Measurements from ENCODE around the gene NDUFA12.
"Not testable (repeated sequence)": the region's sequence is repeated elsewhere in the genome, so short reads cannot be mapped to it uniquely, and the experiment has no call there.

The NDUFA12 gene
- 16.9 to 42.8 (median 33.9) reads per million in 18 experiments for total RNA-seq

DNA sequence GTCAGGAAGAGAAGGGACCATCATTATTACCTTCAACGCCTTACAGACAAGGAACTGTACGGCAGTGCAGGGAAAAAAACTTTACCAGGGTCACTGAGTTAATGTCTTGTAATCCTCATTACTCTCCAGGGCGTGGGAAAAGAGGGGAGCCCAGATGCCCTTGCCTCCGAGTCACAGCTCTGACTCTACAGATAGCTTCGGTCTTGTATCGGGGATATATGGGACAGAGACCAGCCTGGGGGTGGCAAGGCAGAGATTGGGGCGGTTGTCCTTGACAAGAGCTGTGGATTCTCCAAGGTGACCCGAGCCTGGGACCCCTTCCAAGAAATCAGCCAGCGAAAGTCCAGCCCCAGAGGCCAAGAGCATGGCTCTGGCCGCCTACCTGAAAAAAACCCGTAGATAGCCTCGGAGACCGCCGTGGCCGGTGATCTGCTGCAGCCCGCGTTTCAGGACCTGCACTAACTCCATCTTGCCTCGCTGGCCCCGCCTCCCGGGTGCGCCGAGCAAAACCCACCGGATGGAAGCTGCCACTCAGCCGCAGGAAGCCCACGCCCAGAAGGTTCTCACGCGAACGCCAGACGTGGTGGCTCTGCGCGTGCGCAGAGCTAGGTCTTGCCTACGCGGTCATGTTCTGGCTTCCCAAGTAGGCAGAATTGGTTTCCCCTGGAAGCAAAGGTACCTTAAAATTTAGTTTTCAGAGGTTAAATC is at the start of gene NDUFA12:
TSS of gene NDUFA12 (minus strand) at position 485 of the 708 bp plus-strand sequence. CDS start at position 468, 17 bp downstream.
- DNase-seq: peak; percentile 96 to 99

DNA sequence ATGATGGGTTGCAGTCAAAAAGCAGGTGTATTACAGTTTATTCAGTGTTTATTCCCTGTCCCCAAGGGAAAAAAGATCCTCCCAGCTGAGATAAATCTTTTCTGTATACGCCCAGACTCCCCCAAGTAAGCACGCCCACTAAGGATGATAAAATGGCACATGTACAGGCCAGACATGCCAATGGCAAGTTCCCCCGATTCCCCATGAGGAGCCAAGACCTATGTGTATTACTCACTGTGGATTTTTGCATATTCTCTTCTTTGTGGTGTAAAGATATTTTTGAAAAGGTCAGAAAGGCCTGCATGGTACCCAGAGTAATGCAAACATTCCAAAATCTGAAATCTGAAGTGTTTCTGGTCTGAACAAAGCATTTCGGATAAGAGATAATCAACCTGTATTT is 47.7 kb upstream of the NDUFA12 start:
- DNase-seq: no peak

DNA sequence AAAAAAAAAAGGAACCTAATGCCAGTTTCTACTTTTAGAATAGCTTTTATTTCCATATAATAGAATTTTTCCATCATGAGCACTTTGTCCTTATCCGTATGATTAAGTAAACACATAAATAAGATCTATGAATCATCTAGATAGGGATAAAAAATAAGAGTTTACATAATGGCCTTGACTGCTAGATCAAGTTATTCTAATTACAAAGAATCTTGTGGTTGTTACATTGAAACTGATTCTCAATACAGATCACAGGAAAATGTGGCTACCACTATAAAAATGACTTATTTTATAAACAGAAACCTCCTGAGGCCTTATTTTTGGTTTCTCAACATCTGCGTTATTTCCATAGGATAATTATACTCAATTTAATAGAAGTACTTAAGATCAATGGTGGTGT is 34.4 kb upstream of the NDUFA12 start:
- no peak for DNase-seq

DNA sequence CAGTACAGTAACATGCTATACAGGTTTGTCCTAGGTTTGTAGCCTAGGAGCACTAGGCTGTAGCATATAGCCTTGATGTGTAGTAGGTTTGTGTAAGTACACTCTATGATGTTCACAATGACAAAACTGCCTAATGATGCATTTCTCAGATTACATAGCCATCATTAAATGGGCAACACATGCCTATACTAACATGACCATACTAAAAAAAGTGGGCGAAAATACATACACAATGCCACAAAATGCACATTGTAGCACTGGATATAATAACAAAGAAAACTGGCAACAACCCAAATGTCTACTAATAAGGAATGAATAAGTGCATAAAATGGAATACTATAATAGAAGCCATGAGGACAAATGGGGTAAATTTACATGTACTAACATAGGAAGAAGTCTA is 31.3 kb upstream of the NDUFA12 start:
- no peak for DNase-seq

DNA sequence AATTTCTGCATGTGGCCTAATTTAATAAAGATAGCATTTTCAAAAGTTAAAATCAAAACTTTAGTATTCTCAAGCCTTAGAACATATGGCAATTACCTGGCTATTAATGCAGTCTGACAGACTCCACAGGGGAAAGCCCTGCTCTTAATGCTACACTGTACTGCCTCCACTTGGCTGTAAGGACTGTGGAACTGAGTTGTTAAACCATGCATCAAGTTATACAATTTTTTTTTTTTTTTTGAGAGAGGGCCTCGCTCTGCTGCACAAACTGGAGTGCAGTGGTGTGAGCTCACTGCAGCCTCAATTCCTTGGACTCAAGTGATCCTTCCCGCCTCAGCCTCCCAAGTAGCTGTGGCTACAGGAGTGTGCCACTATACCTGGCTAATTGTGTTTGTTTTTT is 19.0 kb upstream of the NDUFA12 start:
- no peak for DNase-seq

DNA sequence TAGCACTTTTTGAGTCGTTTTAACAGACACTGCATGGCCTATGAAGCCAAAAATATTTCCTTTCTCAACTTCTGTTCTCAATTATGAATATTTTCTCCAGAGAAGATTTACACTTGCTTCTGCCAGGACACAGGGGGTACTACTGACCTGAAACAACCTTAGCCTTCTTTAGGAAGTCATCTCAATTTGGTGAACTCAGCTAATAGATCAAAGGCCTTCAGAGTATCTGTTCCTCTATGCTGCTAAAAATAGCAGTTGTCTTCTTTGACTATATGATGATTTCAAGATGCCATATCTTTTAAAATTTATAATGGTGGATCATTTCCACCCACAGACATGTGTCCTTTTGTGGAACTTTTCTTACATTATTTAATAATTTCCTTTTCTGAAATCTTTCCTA is 14.0 kb upstream of the NDUFA12 start:
- DNase-seq: no peak

DNA sequence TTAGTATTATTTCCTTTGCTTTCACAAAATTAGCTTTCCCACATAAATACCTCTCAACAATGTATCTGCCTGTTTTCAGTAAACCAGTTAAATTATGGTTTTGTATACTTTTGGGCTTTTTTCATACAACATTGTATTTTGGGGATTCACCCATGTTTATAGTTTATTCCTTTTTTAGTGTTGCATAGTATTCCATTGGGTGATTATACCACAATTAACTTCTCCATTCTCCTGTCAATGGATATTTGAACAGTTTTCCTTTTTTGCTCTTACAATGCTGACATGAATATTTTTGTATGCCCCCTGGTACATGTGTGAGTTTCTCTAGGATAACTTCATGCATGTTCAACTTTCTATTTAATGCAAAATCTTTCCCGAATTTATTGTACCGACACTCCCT is 12.6 kb upstream of the NDUFA12 start:
- no peak for DNase-seq

DNA sequence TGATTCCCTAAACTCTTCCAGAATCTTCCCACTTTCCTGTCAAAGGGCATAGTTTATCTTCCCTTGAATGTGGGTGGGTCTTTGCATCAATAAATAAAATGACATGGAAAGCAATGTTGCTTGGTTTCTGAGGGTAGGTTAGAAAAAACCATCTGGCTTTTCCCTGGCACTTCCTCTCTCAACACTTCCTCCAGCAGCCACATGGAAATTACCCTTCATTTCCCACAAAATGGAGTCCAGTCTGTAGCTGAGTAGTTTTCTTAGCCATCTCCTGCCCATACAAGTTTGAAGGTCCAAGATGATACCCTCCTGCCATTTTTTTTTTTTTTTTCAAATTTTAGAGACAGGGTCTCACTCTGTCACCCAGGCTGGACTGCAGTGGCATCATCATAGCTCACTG is 11.1 kb upstream of the NDUFA12 start:
- peak in 1 of 2 donors; percentile 2 for DNase-seq

DNA sequence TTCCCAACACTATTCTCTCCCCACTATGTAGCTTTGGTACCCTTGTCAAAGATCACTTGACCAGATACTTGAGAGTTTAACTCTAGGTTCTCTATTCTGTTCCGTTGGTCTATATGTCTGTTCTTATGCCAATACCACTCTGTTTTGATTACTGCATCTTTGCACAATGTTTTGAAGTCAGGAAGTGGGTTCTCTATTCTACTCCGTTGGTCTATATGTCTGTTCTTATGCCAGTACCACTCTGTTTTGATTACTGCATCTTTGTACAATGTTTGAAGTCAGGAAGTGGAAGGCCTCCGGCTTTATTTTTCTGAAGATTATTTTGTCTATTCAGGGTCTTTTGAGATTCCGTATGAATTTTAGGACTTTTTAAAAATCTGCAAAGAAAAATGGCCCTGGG is 2.7 kb upstream of the NDUFA12 start:
- no peak for DNase-seq

DNA sequence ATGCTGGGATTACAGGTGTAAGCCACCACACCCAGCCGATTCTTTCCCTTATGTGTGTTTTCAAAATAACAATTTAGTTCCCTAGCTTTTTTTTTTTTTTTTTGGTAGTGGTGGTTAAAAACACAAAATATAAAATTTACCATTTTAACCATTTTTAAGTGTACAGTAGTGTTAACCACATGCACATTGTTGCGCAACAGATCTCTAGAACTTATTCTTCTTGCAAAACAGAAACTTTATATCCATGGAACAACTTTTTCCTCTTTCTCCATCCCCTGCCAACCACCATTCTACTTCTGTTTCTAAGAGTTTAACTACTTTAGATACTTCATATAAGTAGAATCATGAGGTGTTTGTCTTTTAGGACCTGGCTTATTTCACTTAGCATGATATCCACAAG is 1.1 kb upstream of the NDUFA12 start:
- peak; percentile 29 to 59 for DNase-seq

DNA sequence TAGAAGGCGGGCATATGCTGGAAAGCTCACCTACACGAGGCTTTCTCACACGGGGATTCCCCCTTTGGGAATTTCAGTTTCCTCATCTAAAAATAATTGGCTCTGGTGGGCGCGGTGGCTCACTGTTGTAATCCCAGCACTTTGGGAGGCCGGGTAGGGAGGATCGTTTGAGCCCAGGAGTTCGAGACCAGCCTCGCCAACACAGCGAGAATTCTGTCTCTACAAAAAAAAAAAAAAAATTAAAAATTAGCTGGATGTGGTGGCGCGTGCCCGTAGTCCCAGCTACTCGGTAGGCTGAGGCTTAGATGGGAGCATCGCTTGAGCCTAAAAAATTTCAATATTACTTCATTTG is 400 bp upstream of the NDUFA12 start:
- DNase-seq: no peak

DNA sequence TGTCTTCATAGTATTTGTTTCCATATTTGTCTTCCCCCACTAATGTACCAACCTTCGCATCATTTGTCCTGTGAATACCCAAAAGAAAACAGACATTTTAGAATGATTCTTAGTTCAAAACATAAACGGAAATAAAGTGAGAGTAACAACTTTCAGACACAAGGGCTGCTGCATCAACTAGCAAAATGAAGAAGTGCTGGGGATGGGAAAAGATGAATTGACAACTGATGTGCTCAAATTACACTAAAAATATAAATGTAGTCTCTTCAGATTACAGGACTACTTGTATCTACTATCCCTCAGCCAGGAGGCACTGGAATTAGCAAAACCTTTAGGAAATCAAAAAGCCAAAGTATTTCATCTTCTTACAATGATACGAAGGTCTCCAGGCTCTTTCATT is 743 bp downstream of the NDUFA12 start:
- no peak for DNase-seq

DNA sequence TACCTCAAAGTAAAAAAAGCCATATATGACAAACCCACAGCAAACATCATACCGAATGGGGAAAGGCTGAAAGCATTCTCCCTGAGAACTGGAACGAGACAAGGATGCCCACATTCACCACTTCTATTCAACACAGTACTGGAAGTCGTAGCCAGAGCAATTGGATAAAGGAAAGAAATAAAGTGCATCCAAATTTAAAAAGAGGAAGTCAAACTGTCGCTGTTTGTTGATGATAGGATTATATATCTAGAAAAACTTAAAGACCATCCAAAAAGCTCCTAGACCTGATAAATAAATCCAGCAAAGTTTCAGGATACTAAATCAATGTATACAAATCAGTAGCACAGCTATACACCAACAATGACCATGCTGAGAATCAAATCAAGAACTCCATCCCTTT is 5.2 kb downstream of the NDUFA12 start:
- DNase-seq: no peak

DNA sequence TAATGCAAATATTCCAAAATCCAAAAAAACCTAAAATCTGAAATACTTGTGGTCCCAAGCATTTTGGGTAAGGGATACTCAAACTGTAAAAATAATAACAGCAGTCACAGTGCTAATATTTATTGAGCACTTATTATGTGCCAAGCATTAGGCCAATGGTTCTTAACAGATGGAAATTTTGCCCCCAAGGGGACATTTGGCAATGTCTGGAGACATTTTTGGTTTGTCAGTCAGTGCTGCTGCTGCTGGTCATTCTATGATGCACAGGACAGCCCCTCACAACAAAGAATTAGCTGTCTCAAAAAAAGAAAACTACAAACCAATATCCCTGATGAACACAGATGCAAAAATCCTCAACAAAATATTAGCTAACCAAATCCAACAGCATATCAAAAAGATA is 5.8 kb downstream of the NDUFA12 start:
- no peak for DNase-seq

DNA sequence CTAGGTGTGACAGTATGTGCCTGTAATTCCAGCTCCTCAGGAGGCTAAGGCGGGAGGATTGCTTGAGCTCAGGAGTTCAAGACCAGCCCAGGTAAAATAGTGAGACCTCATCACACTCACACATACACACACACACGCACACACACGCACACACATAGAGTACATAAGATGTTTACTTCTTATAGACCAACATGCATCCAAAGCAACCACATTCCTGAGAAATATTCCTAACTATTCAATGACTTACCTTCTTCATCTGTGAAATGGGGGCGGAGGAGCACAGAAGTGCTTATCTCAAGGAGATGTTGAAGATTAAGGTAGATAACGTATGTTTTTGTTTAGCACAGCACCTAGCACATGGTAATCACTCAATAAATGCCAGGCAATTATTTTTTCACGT is 6.4 kb downstream of the NDUFA12 start:
- no peak for DNase-seq

DNA sequence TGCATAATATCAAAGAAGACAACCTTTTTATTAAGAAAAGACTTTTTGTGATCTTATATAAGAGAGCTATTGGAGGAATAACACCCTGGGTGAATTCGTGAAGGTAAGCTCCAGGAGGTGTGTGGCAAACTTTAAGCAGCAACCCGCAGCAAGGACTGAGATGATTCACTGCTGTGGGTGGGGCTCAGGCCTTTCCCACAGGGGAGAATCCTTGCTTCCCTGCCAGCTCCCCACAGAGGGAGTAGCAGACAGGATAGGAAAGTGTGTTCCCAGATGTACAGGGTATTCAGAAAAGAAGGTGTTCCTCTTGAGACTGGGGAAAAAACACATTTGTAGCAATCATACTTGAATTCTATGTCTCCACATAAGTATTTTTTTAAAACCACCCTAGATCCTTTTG is 9.2 kb downstream of the NDUFA12 start:
- DNase-seq: no peak

DNA sequence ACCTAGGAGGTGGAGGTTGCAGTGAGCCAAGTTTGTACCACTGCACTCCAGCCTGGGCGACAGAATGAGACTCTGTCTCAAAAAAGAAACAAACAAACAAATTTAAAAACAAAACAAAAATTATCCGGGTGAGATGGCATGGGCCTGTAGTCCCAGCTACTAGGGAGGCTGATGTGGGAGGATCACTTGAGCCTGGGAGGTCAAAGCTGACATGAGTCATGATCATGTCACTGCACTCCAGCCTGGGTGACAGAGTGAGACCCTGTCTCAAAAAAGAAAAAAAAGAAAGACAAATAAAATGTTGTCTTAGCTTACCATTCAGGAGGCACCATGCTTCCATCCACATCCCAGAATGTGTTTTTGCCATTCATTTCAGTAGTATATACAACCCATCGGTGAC is 9.6 kb downstream of the NDUFA12 start:
- DNase-seq: not testable (repeated sequence)

DNA sequence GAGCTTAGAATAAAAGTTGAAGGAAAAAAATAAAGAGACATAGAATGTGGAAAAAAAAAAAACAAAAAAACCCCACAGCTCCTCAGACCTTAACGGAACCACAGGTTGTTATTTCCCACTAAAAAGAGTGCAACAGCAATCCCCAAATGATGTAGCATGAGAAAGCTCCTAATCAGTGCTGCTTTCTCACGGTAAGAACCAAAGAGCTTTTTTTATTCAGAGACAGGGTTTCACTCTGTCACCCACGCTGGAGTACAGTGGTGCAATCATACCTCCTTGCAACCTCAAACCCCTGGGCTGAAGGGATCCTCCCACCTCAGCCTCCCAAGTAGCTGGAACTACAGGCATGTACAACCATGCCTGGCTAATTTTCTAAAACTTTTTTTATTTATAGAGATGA is 13.3 kb downstream of the NDUFA12 start:
- no peak for DNase-seq

DNA sequence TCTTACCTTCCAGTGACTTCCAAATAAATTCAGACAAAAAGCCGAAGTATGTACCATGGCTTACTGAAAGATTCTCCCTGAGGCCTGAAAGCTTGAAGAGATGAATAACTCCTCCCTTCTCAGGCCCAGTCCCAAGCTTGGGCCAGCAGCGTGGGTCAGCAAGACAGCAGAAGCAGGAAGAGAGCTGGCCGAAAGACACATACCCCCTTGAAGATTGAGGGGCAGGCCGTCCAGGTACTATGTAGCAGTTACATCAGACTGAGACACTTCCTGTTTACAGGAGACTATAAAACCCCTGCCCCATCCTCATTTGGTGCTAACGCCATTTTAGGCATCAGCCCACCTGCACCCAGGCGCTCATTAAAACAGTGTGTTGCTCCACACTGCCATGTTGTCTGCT is 15.0 kb downstream of the NDUFA12 start:
- DNase-seq: no peak

DNA sequence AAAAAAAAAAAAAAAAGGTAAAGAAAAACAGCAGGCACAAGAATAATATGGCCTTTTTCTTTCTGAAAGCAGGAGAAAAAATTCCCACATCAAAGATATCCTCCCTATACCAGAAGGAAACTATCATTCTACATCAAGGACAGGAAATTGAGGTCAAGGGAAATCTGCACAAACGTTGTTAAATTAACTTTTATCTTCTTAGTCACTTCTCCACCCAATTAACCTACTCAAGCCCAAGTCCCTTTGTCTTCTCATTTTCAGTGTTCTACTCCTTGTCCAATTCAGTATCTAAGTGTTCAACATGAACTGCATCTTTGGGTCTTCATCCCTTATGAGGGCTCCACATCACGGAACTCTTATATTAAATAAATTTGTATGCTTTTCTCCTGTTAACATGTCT is 15.7 kb downstream of the NDUFA12 start:
- DNase-seq: no peak

DNA sequence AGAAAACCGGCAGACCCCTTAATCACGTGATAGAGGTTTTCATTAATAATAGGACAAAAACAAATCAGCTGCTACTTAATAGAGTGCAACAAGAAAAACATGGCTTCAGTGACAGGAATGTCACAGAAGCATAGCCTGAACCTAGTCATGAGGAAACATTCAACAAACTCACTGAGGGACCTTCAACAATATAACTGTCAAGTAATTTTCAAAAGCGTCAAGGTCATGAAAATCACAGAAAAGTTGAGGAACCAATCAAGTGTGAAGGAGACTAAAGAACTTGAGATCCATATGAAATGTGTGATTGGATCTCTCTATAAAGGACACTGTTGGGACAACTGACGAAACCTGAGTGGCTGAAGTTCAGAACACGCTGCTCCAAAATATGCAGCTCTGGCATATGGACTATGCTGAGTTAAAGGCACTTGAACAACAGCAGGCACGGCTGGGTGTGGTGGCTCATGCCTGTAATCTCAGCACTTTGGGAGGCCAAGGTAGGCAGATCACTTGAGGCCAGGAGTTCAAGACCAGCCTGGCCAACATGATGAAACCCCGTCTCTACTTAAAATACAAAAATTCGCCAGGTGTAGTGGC is 16.3 kb downstream of the NDUFA12 start:
- DNase-seq: no peak

DNA sequence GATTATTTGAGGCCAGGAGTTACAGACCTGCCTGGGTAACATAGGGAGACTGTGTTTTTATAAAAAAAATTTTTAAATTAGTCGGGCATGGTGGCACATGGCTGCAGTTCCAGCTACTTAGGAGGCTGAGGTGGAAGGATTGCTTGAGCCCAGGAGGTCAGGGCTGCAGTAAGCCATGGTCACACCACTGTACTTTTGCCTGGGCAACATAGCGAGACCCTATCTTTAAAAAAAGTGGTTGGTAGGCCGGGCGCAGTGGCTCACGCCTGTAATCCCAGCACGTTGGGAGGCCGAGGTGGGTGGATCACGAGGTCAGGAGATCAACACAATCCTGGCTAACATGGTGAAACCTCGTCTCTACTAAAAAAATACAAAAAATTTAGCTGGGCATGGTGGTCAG is 18.4 kb downstream of the NDUFA12 start:
- DNase-seq: not testable (repeated sequence)

DNA sequence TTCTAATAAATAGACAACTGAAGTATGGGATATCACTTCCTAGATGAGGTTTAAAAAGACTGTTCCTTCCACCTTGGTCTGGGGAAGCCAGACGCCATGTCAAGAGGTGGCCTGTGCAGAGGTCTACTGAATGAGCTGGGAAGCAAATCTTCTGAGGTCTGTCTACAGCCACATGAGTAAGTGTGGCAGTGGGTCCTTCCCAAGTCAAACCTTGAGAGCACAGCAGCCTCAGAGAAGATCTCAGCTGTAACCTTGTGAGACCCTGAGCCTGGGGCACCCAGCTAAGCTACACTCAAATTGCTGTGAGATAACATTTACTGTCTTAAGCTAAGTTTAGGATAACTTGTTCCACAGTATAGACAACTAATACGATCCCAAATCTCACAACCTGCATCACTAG is 20.2 kb downstream of the NDUFA12 start:
- no peak for DNase-seq

DNA sequence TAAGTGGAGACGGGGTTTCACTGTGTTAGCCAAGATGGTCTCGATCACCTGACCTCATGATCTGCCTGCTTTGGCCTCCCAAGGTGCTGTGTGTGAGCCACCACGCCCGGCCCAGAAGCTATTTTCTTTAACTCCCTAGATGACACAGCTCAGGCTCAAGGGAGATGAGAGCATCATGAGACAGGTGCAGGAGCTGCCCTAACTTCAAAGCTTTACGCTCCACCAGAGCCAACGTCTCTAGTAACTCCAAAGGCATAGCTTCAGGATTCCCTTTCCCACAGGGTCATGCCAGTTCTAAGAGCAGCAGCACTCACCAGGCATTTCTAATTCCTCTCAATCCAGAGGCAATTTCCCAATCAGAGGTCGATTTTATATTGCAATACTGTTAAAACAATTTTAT is 21.0 kb downstream of the NDUFA12 start:
- DNase-seq: no peak

DNA sequence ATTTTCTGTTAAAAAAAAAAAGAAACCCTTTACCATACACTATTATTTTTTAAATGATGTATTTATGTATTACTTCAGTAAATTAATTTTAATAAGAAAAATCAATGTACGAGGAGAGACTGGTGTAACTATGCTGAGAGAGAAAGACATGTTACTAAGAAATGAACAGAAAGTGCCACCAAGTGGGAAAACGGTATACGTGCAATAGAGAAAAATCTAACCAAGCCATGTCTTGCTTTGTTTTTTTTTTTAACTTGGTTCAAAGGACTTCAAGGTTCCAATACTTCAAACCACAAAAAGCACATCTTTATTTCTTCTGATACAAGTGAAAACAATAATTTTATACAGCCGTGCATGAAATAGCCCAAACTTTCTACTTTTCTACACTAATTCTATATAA is 22.9 kb downstream of the NDUFA12 start:
- DNase-seq: no peak

Data from inflammatory macrophage (primary cell).